ENCODE data around the gene SELENOK.
"Not testable (repeated sequence)": the region's sequence is repeated elsewhere in the genome, so short reads cannot be mapped to it uniquely, and the experiment has no call there.

Gene SELENOK

DNA sequence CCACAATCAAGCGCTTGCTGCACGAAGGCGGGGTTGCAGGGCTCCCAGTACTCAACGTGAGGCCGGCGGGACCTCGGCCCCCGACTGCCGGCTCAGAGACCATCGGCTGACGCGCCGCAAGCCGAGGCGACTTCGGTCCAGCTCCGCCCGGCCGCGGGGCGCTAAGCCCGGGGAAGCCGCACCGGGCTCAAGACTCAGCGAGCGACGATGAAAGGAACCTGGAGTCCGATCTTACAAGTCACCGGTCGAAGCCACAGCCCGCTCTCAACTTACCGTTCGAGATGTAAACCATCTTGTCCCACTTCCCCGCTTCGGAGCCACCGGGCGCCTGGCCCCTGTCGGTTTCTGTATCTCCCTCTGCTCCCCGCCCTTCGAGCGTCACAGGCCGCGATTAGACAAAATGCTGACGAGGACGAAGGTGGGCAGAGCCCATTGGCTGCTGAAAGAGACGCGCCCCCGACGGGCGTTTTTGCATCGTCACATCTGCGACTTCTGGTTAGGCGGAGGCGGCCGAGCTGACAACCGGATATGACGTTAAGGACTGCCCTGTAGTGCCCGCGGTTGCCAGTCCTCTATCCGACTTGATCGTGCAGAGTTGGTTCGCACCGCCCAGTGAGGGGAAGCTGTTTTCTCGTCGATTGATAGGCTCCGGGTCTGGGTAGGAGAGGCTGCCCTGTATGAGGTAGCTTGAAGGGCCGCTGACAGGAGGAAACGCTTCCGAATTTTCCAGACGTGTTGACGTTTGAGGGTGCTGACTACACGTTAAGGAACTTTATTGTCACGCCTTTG lies at the start of gene SELENOK:
SELENOK (minus strand) TSS at position 363 of the 789 bp plus-strand sequence.
- peak; percentile 100 for DNase-seq (ENCODE audit: low spot score)

DNA sequence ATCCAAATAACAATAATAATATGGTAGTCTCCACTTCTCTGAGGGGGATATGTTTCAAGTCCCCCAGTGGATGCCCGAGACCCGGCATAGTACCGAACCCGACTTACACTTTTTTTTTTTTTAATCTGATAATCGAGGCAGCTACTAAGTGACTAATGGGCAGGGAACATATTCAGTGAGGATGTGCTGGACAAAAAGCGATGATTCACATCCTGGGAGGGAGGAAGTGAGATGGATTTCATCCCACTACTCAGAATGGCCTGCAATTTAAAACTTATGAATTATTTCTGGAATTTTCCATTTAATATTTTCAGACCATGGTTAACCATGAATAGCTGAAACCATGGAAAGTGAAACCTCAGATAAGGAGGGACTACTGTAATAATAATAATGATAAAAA lies 49.5 kb upstream of the SELENOK start:
- DNase-seq (ENCODE audit: low spot score), result no peak

DNA sequence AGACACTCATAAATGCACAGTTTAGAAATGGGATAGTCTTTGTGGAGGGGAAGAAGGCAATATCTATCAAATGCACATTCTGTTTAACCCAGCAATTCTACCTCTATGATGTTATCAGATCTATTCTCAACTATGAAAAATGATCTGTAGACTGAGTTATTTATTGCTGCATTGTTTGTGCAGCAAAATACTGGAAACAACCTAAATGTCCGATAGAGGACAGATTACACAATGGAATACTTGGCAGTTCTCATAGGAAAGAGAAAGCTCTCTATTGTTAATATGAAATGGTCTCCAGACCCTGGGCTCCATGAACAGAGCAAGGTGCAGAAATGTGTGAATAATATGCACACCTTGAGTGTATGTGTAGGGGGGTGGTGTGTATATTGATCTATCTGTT lies 49.0 kb upstream of the SELENOK start:
- DNase-seq (ENCODE audit: low spot score), result no peak

DNA sequence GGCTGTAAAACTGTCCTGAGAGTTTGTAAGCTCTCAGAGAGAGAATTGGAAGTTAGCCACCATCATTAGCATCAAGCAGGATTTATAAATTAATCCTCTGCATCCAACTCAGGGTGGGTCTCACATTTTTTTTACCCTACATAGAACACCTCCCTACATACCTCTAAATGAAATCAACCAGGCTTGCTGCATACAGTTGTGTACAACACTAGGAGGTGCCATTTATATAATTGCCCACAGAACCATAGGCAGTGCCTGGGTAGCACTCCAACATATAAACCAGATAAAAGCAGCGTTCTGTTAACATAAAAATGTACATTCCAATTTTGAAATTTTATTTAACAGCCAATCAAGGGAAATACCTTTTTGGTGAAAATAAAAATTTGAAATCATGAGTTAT lies 48.2 kb upstream of the SELENOK start:
- no peak for DNase-seq (ENCODE audit: low spot score)

DNA sequence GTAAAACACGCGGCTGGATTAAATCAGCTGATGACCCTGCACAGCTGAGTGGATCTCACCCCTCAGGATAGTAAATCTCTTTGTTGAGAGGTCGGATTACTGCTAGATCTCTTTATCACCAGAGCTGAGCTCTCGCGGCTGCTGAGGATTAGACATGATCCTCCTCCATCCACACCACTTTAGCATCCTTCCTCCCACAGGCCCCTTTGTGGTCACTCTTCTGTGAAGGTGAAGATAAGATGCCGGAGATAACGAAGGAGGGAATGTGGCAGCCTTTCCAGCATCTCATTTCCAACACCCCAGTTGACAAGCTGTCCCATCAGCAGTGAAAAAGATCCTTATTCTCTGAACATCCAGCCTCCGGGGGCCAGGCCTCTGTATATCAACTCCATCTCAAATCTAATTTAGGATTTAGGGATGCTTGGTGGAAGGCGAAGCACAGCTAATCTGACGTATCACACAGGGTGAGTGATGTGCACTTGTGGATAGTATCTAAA lies 47.5 kb upstream of the SELENOK start:
- no peak for DNase-seq (ENCODE audit: low spot score)

DNA sequence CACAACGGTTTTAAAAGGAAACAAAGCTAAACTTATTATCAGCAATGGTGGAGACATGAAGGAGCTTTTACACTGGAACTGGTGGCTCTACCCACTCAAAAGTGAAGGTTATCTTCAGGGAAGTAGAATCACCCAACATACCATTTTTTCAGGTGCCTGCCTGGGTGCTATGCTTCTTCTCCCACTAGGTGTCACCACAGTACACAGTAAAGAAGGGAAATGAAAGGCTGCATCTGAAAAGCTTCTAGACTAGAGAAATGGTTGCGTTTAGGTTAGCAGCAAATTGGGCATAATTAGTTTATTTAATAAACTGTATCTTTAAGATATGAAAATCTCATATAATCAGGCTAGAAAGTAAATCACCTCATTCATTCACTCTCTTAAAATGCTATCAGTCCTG lies 47.0 kb upstream of the SELENOK start:
- peak; percentile 63 for DNase-seq (ENCODE audit: low spot score)

DNA sequence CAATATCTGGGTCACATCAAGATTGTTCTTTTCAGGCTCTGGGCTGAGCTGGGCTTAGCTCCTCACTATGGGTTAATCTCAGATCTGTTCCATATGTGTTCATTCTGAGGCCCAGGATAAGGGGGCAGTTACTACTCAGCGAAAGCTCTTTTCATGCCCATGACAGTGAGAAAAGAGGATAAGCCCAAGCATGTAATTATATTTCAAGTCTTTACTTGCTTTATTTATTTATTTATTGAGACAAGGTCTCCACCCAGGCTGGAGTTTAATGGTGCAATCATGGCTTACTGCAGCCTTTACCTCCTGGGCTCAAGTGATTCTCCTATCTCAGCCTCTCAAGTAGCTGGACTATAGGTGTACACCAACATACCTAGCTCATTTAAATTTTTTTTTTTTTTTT lies 44.7 kb upstream of the SELENOK start:
- no peak for DNase-seq (ENCODE audit: low spot score)

DNA sequence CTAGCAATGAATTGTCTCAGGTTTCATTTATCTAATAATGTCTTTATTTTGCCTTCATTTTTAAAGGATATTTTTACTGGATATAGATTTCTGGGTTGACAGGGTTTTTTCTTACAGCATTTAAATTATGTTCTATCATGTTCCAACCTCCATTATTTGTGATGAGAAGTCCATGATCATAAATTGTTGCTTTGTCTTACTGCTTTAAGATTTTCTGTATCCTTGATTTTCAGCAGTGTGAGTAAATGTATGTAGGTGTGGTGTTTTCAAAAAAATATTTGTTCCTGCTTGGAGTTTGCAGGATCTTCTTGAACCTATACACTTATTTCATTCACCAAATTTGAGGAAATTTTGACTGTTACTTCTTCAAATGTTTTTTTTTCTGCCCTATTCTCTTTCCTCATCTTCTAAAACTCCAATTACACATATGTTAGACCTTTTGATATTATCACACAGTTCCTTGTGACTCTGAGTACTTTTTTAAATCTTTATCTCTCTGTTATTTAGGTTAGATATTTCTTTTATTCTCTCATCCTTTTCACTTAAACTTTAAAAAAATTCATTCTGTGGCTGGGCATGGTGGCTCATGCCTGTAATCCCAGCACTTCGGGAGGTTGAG lies 43.7 kb upstream of the SELENOK start:
- DNase-seq (ENCODE audit: low spot score), result no peak

DNA sequence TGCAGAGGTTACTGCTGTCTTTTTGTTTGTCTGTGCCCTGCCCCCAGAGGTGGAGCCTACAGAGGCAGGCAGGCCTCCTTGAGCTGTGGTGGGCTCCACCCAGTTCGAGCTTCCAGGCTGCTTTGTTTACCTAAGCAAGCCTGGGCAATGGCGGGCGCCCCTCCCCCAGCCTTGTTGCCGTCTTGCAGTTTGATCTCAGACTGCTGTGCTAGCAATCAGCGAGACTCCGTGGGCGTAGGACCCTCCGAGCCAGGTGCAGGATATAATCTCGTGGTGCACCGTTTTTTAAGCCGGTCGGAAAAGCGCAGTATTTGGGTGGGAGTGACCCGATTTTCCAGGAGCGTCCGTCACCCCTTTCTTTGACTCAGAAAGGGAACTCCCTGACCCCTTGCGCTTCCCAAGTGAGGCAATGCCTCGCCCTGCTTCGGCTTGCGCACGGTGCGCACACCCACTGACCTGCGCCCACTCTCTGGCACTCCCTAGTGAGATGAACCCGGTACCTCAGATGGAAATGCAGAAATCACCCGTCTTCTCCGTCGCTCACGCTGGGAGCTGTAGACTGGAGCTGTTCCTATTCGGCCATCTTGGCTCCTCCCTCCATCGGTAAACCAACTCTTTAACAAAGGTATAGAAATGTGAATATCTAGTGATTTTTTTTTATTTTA lies 35.7 kb upstream of the SELENOK start:
- DNase-seq (ENCODE audit: low spot score), result not testable (repeated sequence)

DNA sequence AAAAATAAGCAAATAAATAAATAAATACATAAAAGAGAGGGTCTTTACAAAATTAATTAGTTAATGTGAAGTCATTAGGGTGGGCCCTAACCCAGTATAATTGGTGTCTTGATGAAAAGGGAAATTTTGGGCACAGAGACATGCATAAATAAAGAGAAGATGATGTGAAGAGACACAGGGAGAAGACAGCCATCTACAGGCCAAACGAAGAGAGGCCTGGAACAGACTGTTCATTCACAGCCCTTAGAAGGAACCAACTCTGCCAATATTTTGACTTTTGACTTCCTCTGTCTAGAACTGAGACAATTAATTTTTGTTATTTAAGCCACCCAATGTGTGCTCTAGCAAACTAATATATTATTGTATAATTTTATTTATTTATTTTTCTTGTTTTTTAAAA lies 29.6 kb upstream of the SELENOK start:
- DNase-seq (ENCODE audit: low spot score), result no peak

DNA sequence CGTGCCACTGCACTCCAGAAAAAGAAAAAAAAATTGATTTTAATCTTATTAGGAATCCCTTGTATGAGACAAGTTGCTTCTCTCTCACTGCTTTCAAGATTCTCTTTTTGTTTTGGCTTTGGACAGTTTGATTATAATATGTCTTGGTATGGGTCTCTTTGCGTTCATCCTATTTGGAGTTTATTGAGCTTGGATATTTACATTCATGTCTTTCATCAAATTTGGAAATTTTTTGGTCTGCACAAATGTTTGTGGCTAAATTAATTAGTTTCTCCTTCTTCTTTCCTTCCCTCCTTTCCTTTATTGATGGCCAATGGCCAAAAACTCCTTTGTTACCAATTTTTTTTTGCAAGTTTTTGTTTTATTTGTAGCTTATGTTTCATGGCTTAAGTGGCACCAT lies 28.1 kb upstream of the SELENOK start:
- no peak for DNase-seq (ENCODE audit: low spot score)

DNA sequence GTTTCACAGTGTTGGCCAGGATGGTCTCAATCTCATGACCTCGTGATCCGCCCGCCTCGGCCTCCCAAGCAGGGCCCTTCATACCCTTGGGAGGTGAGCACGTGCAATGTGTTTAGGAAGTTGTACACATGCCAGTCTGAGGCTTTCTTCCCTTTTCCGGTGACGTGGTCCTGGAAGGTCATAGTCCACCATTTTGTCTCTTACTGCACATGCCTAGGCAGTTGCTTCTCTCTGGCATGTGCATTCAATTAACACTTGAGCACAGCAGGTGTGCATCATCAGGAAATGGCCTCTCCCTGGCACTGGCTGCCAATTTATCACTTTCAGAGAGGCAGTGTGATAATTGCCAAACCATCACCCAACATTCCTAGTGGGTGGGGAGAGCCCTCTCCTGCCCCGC lies 21.7 kb upstream of the SELENOK start:
- no peak for DNase-seq (ENCODE audit: low spot score)

DNA sequence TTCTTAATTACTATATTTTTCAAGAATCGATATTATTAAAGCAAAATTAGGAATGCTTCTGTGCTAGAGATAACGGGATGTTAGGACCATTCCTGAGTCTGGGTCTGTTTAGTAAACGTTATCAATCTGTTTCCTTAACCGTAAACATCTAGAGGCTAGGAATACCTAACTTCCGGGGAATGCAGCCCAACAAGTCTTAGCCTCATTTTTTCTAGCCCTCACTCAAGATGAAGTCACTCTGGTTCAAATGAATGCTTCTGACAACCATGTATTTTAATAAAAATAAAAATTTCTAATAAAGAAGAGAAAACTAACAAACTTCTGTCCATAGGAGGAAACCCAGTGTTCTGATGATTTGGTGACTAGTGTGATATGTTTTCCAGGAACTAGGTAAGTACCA lies 11.1 kb upstream of the SELENOK start:
- no peak for DNase-seq (ENCODE audit: low spot score)

DNA sequence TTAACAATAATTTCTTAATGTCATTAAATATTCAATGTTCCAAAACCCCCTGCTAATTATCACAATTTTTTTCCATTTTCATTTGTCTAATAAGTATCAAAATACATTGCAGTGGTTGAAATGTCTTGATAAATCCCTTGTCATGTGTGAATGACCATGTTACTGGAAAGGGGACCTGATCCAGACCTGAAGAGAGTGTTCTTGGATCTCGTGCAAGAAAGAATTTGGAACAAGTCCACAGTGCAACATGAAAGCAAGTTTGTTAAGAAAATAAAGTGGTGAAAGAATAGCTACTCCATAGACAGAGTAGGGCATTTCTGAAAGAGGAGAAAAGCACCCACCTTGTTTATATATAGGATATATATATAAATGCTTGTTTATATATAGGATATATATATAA lies 10.4 kb upstream of the SELENOK start:
- DNase-seq (ENCODE audit: low spot score), result no peak

DNA sequence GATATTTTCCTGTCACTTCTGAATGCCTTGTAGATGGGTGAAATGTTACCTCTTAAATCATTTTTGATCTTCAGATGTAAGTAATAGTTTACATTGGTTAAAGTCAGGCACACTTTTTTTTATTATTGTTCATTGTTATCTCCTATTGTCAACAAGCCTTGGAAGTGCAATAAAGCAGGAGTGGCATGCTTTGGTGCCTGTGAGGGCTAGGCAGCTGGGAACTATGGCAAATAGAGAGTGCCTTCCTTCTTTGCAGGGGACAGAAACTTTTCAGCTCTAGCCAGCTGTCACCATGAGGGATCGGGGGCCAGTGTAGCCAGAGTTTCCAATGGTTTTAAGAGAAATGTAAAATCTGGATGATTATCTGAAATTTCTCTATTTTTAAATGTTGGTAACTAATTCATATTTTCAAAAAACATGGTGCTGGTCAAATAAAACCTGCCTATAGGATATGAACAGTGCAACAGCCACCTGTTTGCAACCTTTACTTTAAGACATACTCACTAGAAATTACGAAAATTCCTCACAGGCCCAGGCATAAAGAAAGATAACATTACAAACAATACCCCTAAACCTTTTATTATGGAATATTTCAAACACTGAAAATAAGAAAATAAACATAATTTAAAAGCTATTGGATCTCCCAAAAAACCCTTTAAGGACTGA lies 9.1 kb upstream of the SELENOK start:
- DNase-seq (ENCODE audit: low spot score), result no peak

DNA sequence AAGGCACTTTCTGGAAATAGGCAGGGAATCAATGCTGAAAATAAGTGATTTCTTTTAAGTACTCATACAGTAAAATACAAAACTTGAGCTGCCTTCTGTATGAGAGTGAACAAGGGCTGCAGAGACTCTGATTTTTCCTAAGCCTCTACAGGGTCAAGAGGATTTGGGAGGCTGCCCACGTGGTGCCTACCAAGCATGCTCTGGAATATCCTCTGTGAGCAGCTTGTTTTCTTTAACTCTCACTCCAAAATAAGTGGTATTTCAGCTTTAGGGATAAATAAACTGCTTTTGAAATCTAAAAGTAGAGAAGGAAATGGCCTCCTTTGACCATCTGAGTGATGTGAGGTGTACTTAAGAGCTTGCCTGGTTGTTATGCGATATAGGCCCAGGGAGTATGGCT lies 8.1 kb upstream of the SELENOK start:
- DNase-seq (ENCODE audit: low spot score), result no peak

DNA sequence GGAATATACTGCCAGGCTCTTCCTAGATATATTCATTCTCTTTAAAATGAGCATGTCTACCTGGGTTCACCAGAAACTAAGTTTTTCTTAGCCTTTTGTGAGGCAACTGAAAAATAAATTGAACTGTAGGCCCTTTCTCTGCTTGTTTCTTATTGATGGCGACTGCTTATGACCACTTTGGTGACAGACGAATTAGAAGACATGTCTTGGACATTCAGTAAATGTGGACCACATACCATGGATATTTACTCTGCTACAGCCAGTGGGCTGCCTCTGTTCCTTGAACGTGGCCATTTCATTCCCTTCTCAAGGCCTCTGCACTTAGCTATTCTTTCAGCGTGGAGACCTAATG lies 603 bp upstream of the SELENOK start:
- DNase-seq (ENCODE audit: low spot score), result no peak

DNA sequence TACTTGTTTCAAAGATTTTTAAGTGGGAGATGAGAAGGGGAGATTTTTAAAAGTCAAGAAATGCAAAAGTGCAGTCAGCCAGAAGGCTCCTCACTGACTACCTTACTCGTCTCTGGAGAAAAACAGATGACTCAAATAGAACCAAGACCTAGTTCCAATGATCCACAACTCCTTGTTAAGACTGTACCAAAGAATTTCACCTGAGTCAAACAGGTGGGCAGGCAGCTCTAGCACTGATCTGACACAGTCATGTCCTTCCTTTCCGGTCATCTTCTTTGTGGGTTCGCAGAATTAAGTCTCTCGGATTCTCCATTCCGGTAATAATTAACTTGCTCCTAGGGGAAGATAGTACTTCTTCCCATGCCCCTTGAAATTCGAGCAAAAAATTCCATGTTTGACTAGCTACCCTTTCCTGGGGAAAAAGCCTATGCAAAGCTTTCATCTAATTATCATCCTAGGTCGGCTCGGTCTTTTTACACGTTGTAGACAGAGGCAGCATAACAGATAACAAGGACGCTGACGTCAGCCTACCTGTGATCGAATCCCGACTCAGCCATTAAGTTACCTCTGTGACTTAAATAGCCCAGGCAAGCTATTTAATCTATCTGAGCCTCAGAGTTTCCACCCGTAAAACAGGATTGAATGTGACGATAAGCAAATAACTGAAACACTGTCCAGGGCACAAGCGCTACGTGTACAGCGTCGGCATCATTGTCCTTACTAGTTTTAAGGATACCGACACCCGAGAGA lies 758 bp downstream of the SELENOK start:
- peak; percentile 40 for DNase-seq (ENCODE audit: low spot score)

DNA sequence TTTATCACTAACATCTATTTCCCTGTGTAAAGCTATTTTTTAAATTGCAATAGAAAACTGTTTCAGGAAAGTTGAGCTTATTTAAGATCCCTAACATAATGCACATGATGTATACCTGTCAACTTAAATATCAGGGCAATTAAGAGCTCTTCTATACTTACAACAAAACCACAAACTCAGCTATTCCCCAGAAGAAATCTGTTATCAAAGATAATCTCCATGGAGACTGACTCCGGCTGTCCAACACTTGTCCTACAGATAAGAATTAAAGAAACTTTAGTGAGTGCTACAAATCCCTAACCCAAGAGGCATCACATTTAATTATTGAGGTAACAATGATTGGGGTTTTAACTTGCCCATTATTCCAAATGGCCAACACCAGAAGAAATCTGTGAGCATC lies 3.4 kb downstream of the SELENOK start:
- no peak for DNase-seq (ENCODE audit: low spot score)

DNA sequence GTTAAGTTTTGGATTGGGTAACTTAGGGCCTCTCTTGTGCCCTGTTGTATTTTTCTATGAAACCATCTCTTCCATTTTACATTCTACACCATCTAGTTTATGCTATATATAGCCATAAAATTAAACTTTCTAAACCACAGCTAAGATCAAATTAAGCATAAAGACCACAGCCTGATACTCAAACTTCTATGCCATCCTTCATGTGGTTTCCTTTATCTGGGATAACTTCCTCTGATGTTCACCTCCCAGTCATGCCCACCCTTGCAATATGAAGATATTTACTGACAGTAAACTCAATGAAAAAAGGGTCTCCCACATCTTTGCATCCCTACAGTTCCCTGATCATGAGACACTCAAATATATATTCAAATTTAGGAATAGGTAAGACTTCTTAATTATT lies 4.2 kb downstream of the SELENOK start:
- DNase-seq (ENCODE audit: low spot score), result no peak

DNA sequence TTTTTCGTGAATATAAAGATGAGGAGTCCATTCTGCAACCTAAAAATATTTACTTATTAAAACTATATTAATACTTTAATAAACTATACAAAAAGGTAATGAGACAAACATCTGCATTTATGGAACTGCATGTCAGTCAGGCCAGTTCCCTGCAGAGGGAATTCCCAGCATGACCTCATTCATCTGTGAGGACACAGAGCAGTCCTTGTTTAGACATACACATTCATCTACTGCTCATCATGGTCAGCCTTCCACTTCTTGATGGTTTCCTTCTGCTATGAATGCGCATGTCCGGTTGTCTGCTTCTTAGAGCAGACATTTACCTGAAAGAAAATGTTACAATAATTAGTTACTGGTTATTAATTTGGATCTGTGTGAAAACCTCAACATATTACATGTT lies 6.4 kb downstream of the SELENOK start:
- DNase-seq (ENCODE audit: low spot score), result peak; percentile 77

DNA sequence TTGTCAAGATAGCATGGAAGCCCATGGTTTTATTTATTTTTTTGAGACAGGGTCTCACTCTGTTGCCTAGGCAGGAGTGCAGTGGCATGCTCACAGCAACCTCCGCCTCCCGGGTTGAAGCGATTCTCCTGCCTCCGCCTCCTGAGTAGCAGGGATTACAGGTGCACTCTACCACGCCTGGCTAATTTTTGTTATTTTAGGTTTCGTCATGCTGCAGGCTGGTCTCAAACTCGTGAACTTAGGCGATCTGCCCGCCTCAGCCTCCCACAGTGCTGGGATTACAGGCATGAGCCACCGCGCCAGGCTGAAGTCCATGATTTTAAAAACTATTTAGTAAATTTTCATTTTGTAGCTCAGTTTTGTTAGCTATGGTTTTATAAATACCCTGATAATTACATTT lies 7.0 kb downstream of the SELENOK start:
- DNase-seq (ENCODE audit: low spot score), result no peak

All from pons (tissue), 1 donor.